K562 (cell line): Measurements from ENCODE around the gene TP53RK. TPM values are rescaled to one million over a fixed set of nuclear protein-coding genes. Genes with fewer than 3 reads are reported as not detected.

Experiments
- BHLHE40 ChIP-seq: IDR thresholded peaks from 2 replicates; pipeline ENCODE4 v1.6.1; 2011; ENCODE audit warnings: low read length, improper control_type of control experiment
- CEBPB ChIP-seq: fragments of 450-650 bp; IDR thresholded peaks from 2 replicates; pipeline ENCODE4 v1.6.1; 2016; ENCODE audit warnings: missing genetic modification characterization, missing compliant biosample characterization
- CEBPG ChIP-seq, 3 experiments: fragments of 200-800 bp in 1 of 3; sonication (Bioruptor generic) in 1 of 3; sonication (generic) in 1 of 3; formaldehyde crosslinking in 1 of 3; IDR thresholded peaks in 2 of 3; conservative IDR thresholded peaks in 1 of 3; 2 replicates each; pipeline versions ENCODE4 v1.6.1 to v1.8.0; 2016 to 2022; ENCODE audit warnings: missing compliant biosample characterization in 2 of 3, missing genetic modification characterization in 2 of 3, mild to moderate bottlenecking in 1 of 3, missing genetic modification reagents in 1 of 3
- CREM ChIP-seq: IDR thresholded peaks from 2 replicates; pipeline ENCODE4 v1.6.1; 2014; ENCODE audit warnings: antibody characterized with exemption, low read depth
- ETV5 ChIP-seq: sonication (generic); formaldehyde crosslinking; IDR thresholded peaks from 2 replicates; pipeline ENCODE4 v1.4.0; 2020; ENCODE audit warnings: low read depth, mild to moderate bottlenecking, missing genetic modification reagents
- FOXK1 ChIP-seq: sonication (generic); formaldehyde crosslinking; IDR thresholded peaks from 2 replicates; pipeline ENCODE4 v1.8.0; 2022; ENCODE audit warnings: missing genetic modification reagents, mild to moderate bottlenecking, borderline replicate concordance
- JUNB ChIP-seq: fragments of 450-650 bp; formaldehyde crosslinking; conservative IDR thresholded peaks from 2 replicates; pipeline ENCODE4 v1.4.0; 2020; ENCODE audit warnings: mild to moderate bottlenecking
- NBN ChIP-seq: fragments of 450-650 bp; IDR thresholded peaks from 2 replicates; pipeline ENCODE4 v1.6.1; 2016; ENCODE audit warnings: low read depth, mild to moderate bottlenecking
- NFRKB ChIP-seq: fragments of 450-650 bp; IDR thresholded peaks from 2 replicates; pipeline ENCODE4 v1.6.1; 2016; ENCODE audit warnings: low read depth
- PRPF4 ChIP-seq: fragments of 200-400 bp; formaldehyde crosslinking; IDR thresholded peaks from one replicate; pipeline ENCODE4 v1.6.1; 2017; ENCODE audit warnings: low read length, low read depth, mild to moderate bottlenecking; ENCODE audit not compliant: insufficient read depth, poor library complexity, severe bottlenecking
- RBFOX2 ChIP-seq: fragments of 200-400 bp; formaldehyde crosslinking; IDR thresholded peaks from 2 replicates; pipeline ENCODE4 v1.6.1; 2017; ENCODE audit warnings: low read depth, mild to moderate bottlenecking, low read length, moderate library complexity
- SMAD2 ChIP-seq: fragments of 150-350 bp; IDR thresholded peaks from 2 replicates; pipeline ENCODE4 v1.6.1; 2014; ENCODE audit warnings: low read depth, mild to moderate bottlenecking, low read length
- ZFP36 ChIP-seq: fragments of 150-350 bp; IDR thresholded peaks from 2 replicates; pipeline ENCODE4 v1.6.1; 2018; ENCODE audit warnings: low read length, low read depth; ENCODE audit not compliant: partially characterized antibody
- ZNF175 ChIP-seq: fragments of 200-800 bp; sonication (Bioruptor generic); IDR thresholded peaks from 2 replicates; pipeline ENCODE4 v1.6.1; 2016; ENCODE audit warnings: low read depth, mild to moderate bottlenecking, missing genetic modification characterization, missing compliant biosample characterization
- ZNF212 ChIP-seq: fragments of 450-650 bp; formaldehyde crosslinking; IDR thresholded peaks from 2 replicates; pipeline ENCODE4 v1.4.0; 2020; ENCODE audit warnings: mild to moderate bottlenecking
- ZNF644 ChIP-seq: fragments of 200-800 bp; sonication (Bioruptor generic); IDR thresholded peaks from 2 replicates; pipeline ENCODE4 v1.6.1; 2016; ENCODE audit warnings: low read depth, missing genetic modification characterization, missing compliant biosample characterization
- polyA plus RNA-seq, 8 experiments: library from polyadenylated mRNA; depleted of rRNA in 4 of 8; stranded (reverse) in 5 of 8; unstranded in 3 of 8; fragments of >200 nt; fragmentation: Nextera tagmentation in 2 of 8; fragmentation: Illumina TruSeq in 1 of 8; extraction: Ambion mirVana in 2 of 8; extraction: Trizol in 1 of 8; gene quantifications; 2 replicates each; pipeline versions ENCODE4 v1.2.1 to v1.2.3, GENCODE V29; 2011 to 2014; ENCODE audit warnings: inconsistent platforms in 1 of 8, missing spikeins in 1 of 8
- total RNA-seq, 7 experiments: library from RNA; depleted of rRNA in 6 of 7; stranded (reverse); fragments of >200 nt in 6 of 7; fragmentation: Illumina TruSeq in 2 of 7; extraction: Trizol in 2 of 7; gene quantifications; 2 replicates each; pipeline versions ENCODE4 v1.2.1 to v1.2.3, GENCODE V29; 2011 to 2021; ENCODE audit warnings: low replicate concordance in 1 of 7
- TF ChIP-seq, protein P1 (sequence below): fragments of 450-650 bp; formaldehyde crosslinking; IDR thresholded peaks from 2 replicates; pipeline ENCODE4 v1.4.0; 2022; ENCODE audit warnings: mild to moderate bottlenecking, moderate library complexity
- TF ChIP-seq, protein P2 (sequence below): fragments of 450-650 bp; formaldehyde crosslinking; IDR thresholded peaks from 2 replicates; pipeline ENCODE4 v1.4.0; 2020; ENCODE audit warnings: mild to moderate bottlenecking, moderate library complexity
- TF ChIP-seq, protein P3 (sequence below): fragments of 200-800 bp; sonication (Bioruptor generic); IDR thresholded peaks from 2 replicates; pipeline ENCODE4 v1.6.1; 2017; ENCODE audit warnings: missing genetic modification characterization, missing compliant biosample characterization
- TF ChIP-seq, protein P4 (sequence below): fragments of 250-450 bp; sonication (Bioruptor Pico); IDR thresholded peaks from 2 replicates; pipeline ENCODE4 v1.6.1; 2021; ENCODE audit warnings: mild to moderate bottlenecking
- TF ChIP-seq, protein P5 (sequence below): fragments of 250-450 bp; sonication (Bioruptor Pico); IDR thresholded peaks from 2 replicates; pipeline ENCODE4 v1.8.0; 2022; ENCODE audit warnings: moderate library complexity, mild to moderate bottlenecking, inconsistent platforms

Gene TP53RK
- total and polyA plus RNA-seq, 9 of the 15 experiments (the other 6 are each of a cell fraction or from before 2014, with no cell fraction given): 2.9 to 43.5 (median 17.2) TPM

DNA sequence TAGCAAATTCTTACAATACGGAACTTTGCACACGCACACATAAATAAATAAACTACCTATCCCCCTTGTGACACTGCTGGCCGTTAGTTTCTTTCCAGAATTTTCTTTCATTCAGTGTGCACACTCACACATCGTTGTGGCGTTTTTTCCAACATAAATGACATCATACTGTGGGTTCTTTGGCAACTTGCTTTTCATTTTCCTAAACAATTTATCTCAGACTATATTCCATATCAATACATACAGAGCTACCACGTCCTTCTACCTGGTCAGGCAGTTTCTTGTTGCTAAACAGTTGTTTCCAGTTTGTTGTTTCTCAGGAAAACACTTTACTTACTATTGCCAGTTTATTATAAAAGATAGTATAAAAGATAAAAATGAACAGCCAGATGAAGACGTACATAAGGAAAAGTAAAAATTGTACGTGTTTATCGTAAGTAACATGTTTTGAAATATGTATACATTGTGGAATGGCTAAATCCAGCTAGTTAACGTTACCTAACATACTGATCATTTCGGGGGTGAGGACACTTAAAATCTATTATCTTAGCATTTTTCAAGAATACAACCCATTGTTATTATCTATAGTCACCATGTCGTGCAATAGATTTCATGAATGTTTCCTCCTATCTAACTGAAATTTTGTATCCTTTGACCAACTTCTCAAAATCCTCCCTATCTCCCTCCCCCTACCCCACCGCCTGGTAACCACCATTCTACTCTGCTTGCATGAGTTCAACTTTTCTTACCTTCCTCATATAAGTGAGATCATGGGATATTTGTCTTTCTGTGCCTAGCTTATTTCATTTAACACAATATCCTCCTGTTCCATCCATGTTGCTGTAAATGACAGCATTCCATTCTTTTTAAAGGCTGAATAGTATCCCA, 1.2 kb upstream of the TP53RK start (continued):
- no peak for TF ChIP-seq CEBPG (CRISPR knock-in tag; IDR thresholded peaks at IDR 0.05)
- TF ChIP-seq CEBPG (tag; conservative IDR thresholded peaks at IDR 0.05 in 1 of 2, IDR thresholded peaks at IDR 0.05 in 1 of 2): peak; percentile 21 to 32; a peak in 2 of 4 replicates
- TF ChIP-seq, protein P1, sequence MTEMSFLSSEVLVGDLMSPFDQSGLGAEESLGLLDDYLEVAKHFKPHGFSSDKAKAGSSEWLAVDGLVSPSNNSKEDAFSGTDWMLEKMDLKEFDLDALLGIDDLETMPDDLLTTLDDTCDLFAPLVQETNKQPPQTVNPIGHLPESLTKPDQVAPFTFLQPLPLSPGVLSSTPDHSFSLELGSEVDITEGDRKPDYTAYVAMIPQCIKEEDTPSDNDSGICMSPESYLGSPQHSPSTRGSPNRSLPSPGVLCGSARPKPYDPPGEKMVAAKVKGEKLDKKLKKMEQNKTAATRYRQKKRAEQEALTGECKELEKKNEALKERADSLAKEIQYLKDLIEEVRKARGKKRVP: no peak
- TF ChIP-seq, protein P2, sequence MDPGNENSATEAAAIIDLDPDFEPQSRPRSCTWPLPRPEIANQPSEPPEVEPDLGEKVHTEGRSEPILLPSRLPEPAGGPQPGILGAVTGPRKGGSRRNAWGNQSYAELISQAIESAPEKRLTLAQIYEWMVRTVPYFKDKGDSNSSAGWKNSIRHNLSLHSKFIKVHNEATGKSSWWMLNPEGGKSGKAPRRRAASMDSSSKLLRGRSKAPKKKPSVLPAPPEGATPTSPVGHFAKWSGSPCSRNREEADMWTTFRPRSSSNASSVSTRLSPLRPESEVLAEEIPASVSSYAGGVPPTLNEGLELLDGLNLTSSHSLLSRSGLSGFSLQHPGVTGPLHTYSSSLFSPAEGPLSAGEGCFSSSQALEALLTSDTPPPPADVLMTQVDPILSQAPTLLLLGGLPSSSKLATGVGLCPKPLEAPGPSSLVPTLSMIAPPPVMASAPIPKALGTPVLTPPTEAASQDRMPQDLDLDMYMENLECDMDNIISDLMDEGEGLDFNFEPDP (CRISPR knock-in tag): no peak
- no peak for TF ChIP-seq RBFOX2
- TF ChIP-seq, protein P3, sequence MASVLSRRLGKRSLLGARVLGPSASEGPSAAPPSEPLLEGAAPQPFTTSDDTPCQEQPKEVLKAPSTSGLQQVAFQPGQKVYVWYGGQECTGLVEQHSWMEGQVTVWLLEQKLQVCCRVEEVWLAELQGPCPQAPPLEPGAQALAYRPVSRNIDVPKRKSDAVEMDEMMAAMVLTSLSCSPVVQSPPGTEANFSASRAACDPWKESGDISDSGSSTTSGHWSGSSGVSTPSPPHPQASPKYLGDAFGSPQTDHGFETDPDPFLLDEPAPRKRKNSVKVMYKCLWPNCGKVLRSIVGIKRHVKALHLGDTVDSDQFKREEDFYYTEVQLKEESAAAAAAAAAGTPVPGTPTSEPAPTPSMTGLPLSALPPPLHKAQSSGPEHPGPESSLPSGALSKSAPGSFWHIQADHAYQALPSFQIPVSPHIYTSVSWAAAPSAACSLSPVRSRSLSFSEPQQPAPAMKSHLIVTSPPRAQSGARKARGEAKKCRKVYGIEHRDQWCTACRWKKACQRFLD (CRISPR knock-in tag): 0 out of 2 replicates have a peak, but pooled peaks have one; percentile 51
- TF ChIP-seq SMAD2: no peak
- no peak for TF ChIP-seq ETV5 (CRISPR knock-in tag)
- TF ChIP-seq CREM: peak; percentile 15; the same call in 1 of the 2 replicates
- 0 out of 2 replicates have a peak, but pooled peaks have one; percentile 18 for TF ChIP-seq CEBPB (tag)
- TF ChIP-seq, protein P4, sequence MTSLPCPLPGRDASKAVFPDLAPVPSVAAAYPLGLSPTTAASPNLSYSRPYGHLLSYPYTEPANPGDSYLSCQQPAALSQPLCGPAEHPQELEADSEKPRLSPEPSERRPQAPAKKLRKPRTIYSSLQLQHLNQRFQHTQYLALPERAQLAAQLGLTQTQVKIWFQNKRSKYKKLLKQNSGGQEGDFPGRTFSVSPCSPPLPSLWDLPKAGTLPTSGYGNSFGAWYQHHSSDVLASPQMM (CRISPR knock-in tag): no peak
- peak; percentile 46; the same call in 1 of the 2 replicates for TF ChIP-seq NFRKB
- TF ChIP-seq NBN: 0 out of 2 replicates have a peak, but pooled peaks have one; percentile 13
- TF ChIP-seq PRPF4: no peak
- TF ChIP-seq BHLHE40: no peak
- no peak for TF ChIP-seq ZNF212 (CRISPR knock-in tag)
- no peak for TF ChIP-seq ZNF644 (tag)
- TF ChIP-seq ZFP36: no peak
- TF ChIP-seq JUNB (CRISPR knock-in tag): no peak
- TF ChIP-seq FOXK1: no peak
- peak; percentile 98 for TF ChIP-seq ZNF175 (CRISPR knock-in tag)
- TF ChIP-seq, protein P5, sequence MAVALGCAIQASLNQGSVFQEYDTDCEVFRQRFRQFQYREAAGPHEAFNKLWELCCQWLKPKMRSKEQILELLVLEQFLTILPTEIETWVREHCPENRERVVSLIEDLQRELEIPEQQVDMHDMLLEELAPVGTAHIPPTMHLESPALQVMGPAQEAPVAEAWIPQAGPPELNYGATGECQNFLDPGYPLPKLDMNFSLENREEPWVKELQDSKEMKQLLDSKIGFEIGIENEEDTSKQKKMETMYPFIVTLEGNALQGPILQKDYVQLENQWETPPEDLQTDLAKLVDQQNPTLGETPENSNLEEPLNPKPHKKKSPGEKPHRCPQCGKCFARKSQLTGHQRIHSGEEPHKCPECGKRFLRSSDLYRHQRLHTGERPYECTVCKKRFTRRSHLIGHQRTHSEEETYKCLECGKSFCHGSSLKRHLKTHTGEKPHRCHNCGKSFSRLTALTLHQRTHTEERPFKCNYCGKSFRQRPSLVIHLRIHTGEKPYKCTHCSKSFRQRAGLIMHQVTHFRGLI (CRISPR knock-in tag): no peak
